PC-9 (cell line): ENCODE results near the gene TNFSF9. TPM values are rescaled to one million over a fixed set of nuclear protein-coding genes. Genes with fewer than 3 reads are reported as not detected.

Experiments used
- BruUV-seq: library from RNA; stranded (reverse); fragments of 400-500 nt; replicated peaks from 2 replicates; lab custom pipeline; 2021; lab: Mats Ljungman, UMichigan
- CTCF ChIA-PET: fragments of 300-600 bp; sonication (Branson Sonifier 250); formaldehyde crosslinking; loops from one replicate; lab custom pipeline; 2022; ENCODE audit warnings: antibody characterized with exemption; lab: Charles Lee
- POLR2A ChIA-PET: fragments of 300-600 bp; sonication (Branson Sonifier 250); formaldehyde crosslinking; loops from one replicate; lab custom pipeline; 2022; ENCODE audit warnings: antibody characterized with exemption; ENCODE audit not compliant: unreplicated experiment; lab: Charles Lee
- DNase-seq, 2 experiments: peaks; one replicate each; pipeline versions ENCODE4 v3.0.0 to v3.0.0-alpha.2; 2015 to 2022; ENCODE audit warnings: mixed read lengths in 1 of 2
- H2AFZ ChIP-seq: fragments of 200-600 bp; sonication (generic); 2 replicates; pipeline ENCODE4 v1.8.1; 2017; ENCODE audit warnings: antibody characterized with exemption
- H3F3A ChIP-seq: fragments of 200-600 bp; sonication (generic); 2 replicates; pipeline ENCODE4 v1.8.1; 2017; ENCODE audit warnings: antibody characterized with exemption, mild to moderate bottlenecking, low read depth; ENCODE audit not compliant: insufficient read depth
- H3K27ac ChIP-seq: fragments of 200-600 bp; sonication (generic); 2 replicates; pipeline ENCODE4 v1.6.1; 2016; ENCODE audit warnings: mixed run types
- H3K27me3 ChIP-seq: fragments of 200-600 bp; sonication (generic); 2 replicates; pipeline ENCODE4 v1.6.1; 2016; ENCODE audit warnings: low read depth, mixed run types; ENCODE audit not compliant: insufficient read depth
- H3K36me3 ChIP-seq: fragments of 200-600 bp; sonication (generic); 2 replicates; pipeline ENCODE4 v1.6.1; 2016; ENCODE audit warnings: low read depth, mixed run types
- H3K4me1 ChIP-seq: fragments of 200-600 bp; sonication (generic); replicated peaks from 2 replicates; pipeline ENCODE4 v1.6.1; 2016; ENCODE audit warnings: mixed run types; ENCODE audit not compliant: insufficient read depth
- H3K4me2 ChIP-seq: fragments of 200-600 bp; sonication (generic); 2 replicates; pipeline ENCODE4 v1.6.1; 2017; ENCODE audit warnings: mixed run types
- H3K4me3 ChIP-seq: fragments of 200-600 bp; sonication (generic); 2 replicates; pipeline ENCODE4 v1.6.1; 2016; ENCODE audit warnings: mixed run types
- H3K79me2 ChIP-seq: fragments of 200-600 bp; sonication (generic); 2 replicates; pipeline ENCODE4 v1.6.1; 2017; ENCODE audit warnings: low read depth, mixed run types
- H3K9me2 ChIP-seq: fragments of 200-600 bp; sonication (generic); 2 replicates; pipeline ENCODE4 v1.8.1; 2017; ENCODE audit warnings: mild to moderate bottlenecking; ENCODE audit not compliant: insufficient read depth
- H3K9me3 ChIP-seq: fragments of 200-600 bp; sonication (generic); 2 replicates; pipeline ENCODE4 v1.8.1; 2016; ENCODE audit warnings: low read depth; ENCODE audit not compliant: insufficient read depth
- H4K20me1 ChIP-seq: fragments of 200-600 bp; sonication (generic); 2 replicates; pipeline ENCODE4 v1.8.1; 2017; ENCODE audit not compliant: insufficient read depth
- CTCF ChIP-seq: fragments of 200-600 bp; sonication (generic); conservative IDR thresholded peaks from 2 replicates; pipeline ENCODE4 v1.6.1; 2017; ENCODE audit warnings: mixed run types, antibody characterized with exemption, mild to moderate bottlenecking, moderate library complexity
- EZH2 ChIP-seq: fragments of 200-600 bp; sonication (generic); IDR thresholded peaks from 2 replicates; pipeline ENCODE4 v1.8.0; 2017; ENCODE audit warnings: antibody characterized with exemption, low read depth
- intact Hi-C: fragments of 100-400 bp; cut with micrococcal nuclease; formaldehyde crosslinking; loops from one replicate; pipeline ENCODE4 v1.10.0; 2022; ENCODE audit not compliant: unreplicated experiment
- total RNA-seq: library from RNA; stranded (reverse); gene quantifications from 2 replicates; pipeline ENCODE4 v1.2.3, GENCODE V29; 2021

TNFSF9 gene
- total RNA-seq, 1 experiment from 2014 or later: 11.2 TPM

GRCh38 chr19:6498294-6499036 lies 32.4 kb upstream of the TNFSF9 start:
- Histone ChIP-seq H3K4me2 (no peak overlapping the region), H3K9me3 (no peaks in the 10 kb centered on the region), H3K4me3 (no peak overlapping the region), H3F3A (no peaks in the 10 kb centered on the region), H3K36me3 (no peaks in the 10 kb centered on the region), H4K20me1 (no peaks in the 10 kb centered on the region), H3K27me3 (no peaks in the 10 kb centered on the region), H3K9me2 (no peaks in the 10 kb centered on the region), H3K27ac (no peak overlapping the region), H2AFZ (no peak overlapping the region), H3K79me2 (no peaks in the 10 kb centered on the region), H3K4me1 (no peaks in the 10 kb centered on the region)
- no TSS peak for BruUV-seq
- ChIA-PET CTCF (interaction anchor here (0.6 kb wide), 2 partner anchors 60 to 133 kb away, joined by 3 read pairs; no protein-coding TSS in a partner anchor), POLR2A (no interaction called here)
- DNase-seq: no peak
- no peak for TF ChIP-seq EZH2
- TF ChIP-seq CTCF: no peak
- intact Hi-C loops: no loop called here

- Histone ChIP-seq H3F3A (no peaks in the 10 kb centered on the region), H3K27me3 (no peaks in the 10 kb centered on the region), H3K9me2 (no peaks in the 10 kb centered on the region), H4K20me1 (no peaks in the 10 kb centered on the region), H3K4me1 (no peaks in the 10 kb centered on the region), H3K36me3 (no peaks in the 10 kb centered on the region), H2AFZ (no peak overlapping the region), H3K4me3 (no peak overlapping the region), H3K79me2 (no peaks in the 10 kb centered on the region), H3K9me3 (no peaks in the 10 kb centered on the region), H3K27ac (no peak overlapping the region), H3K4me2 (no peak overlapping the region)
- no TSS peak for BruUV-seq
- TF ChIP-seq CTCF (no peak), EZH2 (no peak)
- intact Hi-C loops: no loop called here
- CTCF ChIA-PET: interaction anchor here (0.6 kb wide), 2 partner anchors 61 to 133 kb away, joined by 3 read pairs; no protein-coding TSS in a partner anchor
- POLR2A ChIA-PET: no interaction called here
- no peak for DNase-seq
Observed at GRCh38 chr19:6499052-6499790, 31.6 kb upstream of the TNFSF9 start.

GRCh38 chr19:6500837-6501739 lies 29.7 kb upstream of the TNFSF9 start:
- no peaks in the 10 kb centered on the region for H3K9me2 ChIP-seq

More at GRCh38 chr19:6500837-6501739, 29.7 kb upstream of the TNFSF9 start:
- Histone ChIP-seq H3K79me2 (no peaks in the 10 kb centered on the region), H3K27ac (no peak overlapping the region), H3K4me2 (no peak overlapping the region), H3K4me1 (no peaks in the 10 kb centered on the region), H3K36me3 (no peaks in the 10 kb centered on the region), H2AFZ (no peak overlapping the region), H3K4me3 (no peak overlapping the region), H4K20me1 (no peaks in the 10 kb centered on the region), H3K9me3 (no peaks in the 10 kb centered on the region), H3F3A (no peaks in the 10 kb centered on the region), H3K27me3 (no peaks in the 10 kb centered on the region)
- no peak for DNase-seq
- no TSS peak for BruUV-seq
- intact Hi-C loops: no loop called here
- POLR2A ChIA-PET: no interaction called here
- no peak for TF ChIP-seq CTCF
- TF ChIP-seq EZH2: no peak
- CTCF ChIA-PET: no interaction called here
